K562 (cell line): ENCODE measurements around the gene FOXN1. TPM values are rescaled to one million over a fixed set of nuclear protein-coding genes. Genes with fewer than 3 reads are reported as not detected.
A peak's percentile ranks its signal among the peaks of the same experiment; 100 is the strongest.

Experiments
- ATAC-seq: fragments of 200-7000 bp; cut with Tn5 transposase; 3 replicates; pipeline ENCODE4 v1.9.1; 2020; ENCODE audit warnings: moderate library complexity
- BruUV-seq: library from RNA; stranded (reverse); fragments of 400-500 nt; replicated peaks from 2 replicates; lab custom pipeline; 2021; lab: Mats Ljungman, UMichigan
- CTCF ChIA-PET: fragments of 300-600 bp; formaldehyde crosslinking; extraction: SDS; loops from one replicate; lab custom pipeline; 2021; ENCODE audit warnings: low intra/inter-chr PET ratio; lab: Yijun Ruan, JAX
- POLR2A ChIA-PET: fragments of 300-600, 350-650 bp; sonication (Branson Sonifier 250); formaldehyde crosslinking; extraction: SDS; loops from one replicate; lab custom pipeline; 2021; ENCODE audit warnings: antibody characterized with exemption, inconsistent platforms; lab: Yijun Ruan, JAX
- DNase-seq, 4 experiments: peaks; one replicate each; pipeline versions ENCODE4 v3.0.0 to v3.0.0-alpha.2; 2011 to 2018; ENCODE audit warnings: low spot score in 3 of 4, mixed read lengths in 3 of 4; ENCODE audit errors: extremely low read depth in 1 of 4
- FAIRE-seq: peaks from 2 replicates; lab custom pipeline; 2011; peaks lifted over from hg19 to GRCh38; lab: Jason Lieb, UNC
- H2AFZ ChIP-seq: 2 replicates; pipeline ENCODE4 v1.6.0; 2011; ENCODE audit warnings: low read depth, low read length, control low read depth, inconsistent platforms
- H3K27ac ChIP-seq: fragments of 200-600 bp; 3 replicates; pipeline ENCODE4 v1.8.0; 2011; ENCODE audit warnings: low read depth, mild to moderate bottlenecking, control low read depth, inconsistent platforms, low read length, moderate library complexity, mixed read lengths; ENCODE audit errors: extremely low read depth
- H3K27me3 ChIP-seq, 2 experiments: fragments of 300-600 bp in 1 of 2; 2 replicates in 1 of 2; 3 replicates in 1 of 2; pipeline versions ENCODE4 v1.6.0 to v1.8.0; 2011; ENCODE audit warnings: inconsistent platforms in 2 of 2, low read length in 2 of 2, mild to moderate bottlenecking in 1 of 2, mixed read lengths in 1 of 2, moderate library complexity in 1 of 2; ENCODE audit not compliant: control insufficient read depth in 2 of 2, insufficient read depth in 2 of 2
- H3K36me3 ChIP-seq: fragments of 300-600 bp; 3 replicates; pipeline ENCODE4 v1.8.0; 2011; ENCODE audit warnings: mild to moderate bottlenecking, low read length, inconsistent platforms; ENCODE audit not compliant: control insufficient read depth, insufficient read depth
- H3K4me1 ChIP-seq, 2 experiments: fragments of 200-600 bp in 1 of 2; replicated peaks in 1 of 2; 2 replicates in 1 of 2; 3 replicates in 1 of 2; pipeline versions ENCODE4 v1.5.1 to v1.8.0; 2011; ENCODE audit warnings: inconsistent platforms in 2 of 2, low read length in 2 of 2, mild to moderate bottlenecking in 1 of 2, mixed read lengths in 1 of 2, moderate library complexity in 1 of 2; ENCODE audit not compliant: control insufficient read depth in 2 of 2, insufficient read depth in 2 of 2
- H3K4me2 ChIP-seq: 2 replicates; pipeline ENCODE4 v1.6.1; 2011; ENCODE audit warnings: low read length, control low read depth, inconsistent platforms, mixed read lengths; ENCODE audit not compliant: insufficient read depth
- H3K4me3 ChIP-seq: fragments of 200-600 bp; sonication (generic), shearing (Covaris generic); 2 replicates; pipeline ENCODE4 v1.5.1; 2016; ENCODE audit warnings: control low read depth, inconsistent platforms
- H3K79me2 ChIP-seq: fragments of 200-600 bp; 3 replicates; pipeline ENCODE4 v1.8.0; 2011; ENCODE audit warnings: low read length, inconsistent platforms; ENCODE audit not compliant: control insufficient read depth, insufficient read depth
- H3K9ac ChIP-seq, 2 experiments: 2 replicates each; pipeline versions ENCODE4 v1.6.0 to v1.6.1; 2011; ENCODE audit warnings: low read depth in 2 of 2, low read length in 2 of 2, control low read depth in 1 of 2, inconsistent platforms in 1 of 2, mild to moderate bottlenecking in 1 of 2, mixed read lengths in 1 of 2; ENCODE audit not compliant: insufficient read depth in 1 of 2
- H3K9me1 ChIP-seq: one replicate; pipeline ENCODE4 v1.6.0; 2011; ENCODE audit warnings: inconsistent platforms, mild to moderate bottlenecking, low read length, moderate library complexity; ENCODE audit not compliant: control insufficient read depth, insufficient read depth
- H3K9me3 ChIP-seq: replicated peaks from 2 replicates; pipeline ENCODE4 v1.5.1; 2011; ENCODE audit warnings: low read depth, low read length, inconsistent platforms; ENCODE audit not compliant: control insufficient read depth, insufficient read depth
- H4K20me1 ChIP-seq: replicated peaks from 2 replicates; pipeline ENCODE4 v1.6.1; 2011; ENCODE audit warnings: low read length, inconsistent platforms, mixed read lengths; ENCODE audit not compliant: control insufficient read depth, insufficient read depth
- ARID1B ChIP-seq: fragments of 450-650 bp; IDR thresholded peaks from 2 replicates; pipeline ENCODE4 v1.6.1; 2016; ENCODE audit warnings: antibody characterized with exemption, mild to moderate bottlenecking, inconsistent platforms
- BACH1 ChIP-seq: fragments of 200-800 bp; sonication (Bioruptor generic); IDR thresholded peaks from 2 replicates; pipeline ENCODE4 v1.6.1; 2016; ENCODE audit warnings: missing genetic modification characterization, missing compliant biosample characterization
- CBFA2T3 ChIP-seq: fragments of 450-650 bp; IDR thresholded peaks from 2 replicates; pipeline ENCODE4 v1.6.1; 2017
- CBX1 ChIP-seq: sonication (generic); IDR thresholded peaks from 2 replicates; pipeline ENCODE4 v1.6.1; 2016; ENCODE audit warnings: antibody characterized with exemption, low read depth, mild to moderate bottlenecking
- CTBP1 ChIP-seq: fragments of 450-650 bp; IDR thresholded peaks from 2 replicates; pipeline ENCODE4 v1.6.1; 2016; ENCODE audit warnings: borderline replicate concordance
- CTCFL ChIP-seq: IDR thresholded peaks from 2 replicates; pipeline ENCODE4 v1.6.1; 2011; ENCODE audit warnings: borderline replicate concordance, low read depth, mild to moderate bottlenecking, moderate library complexity, low read length; ENCODE audit not compliant: insufficient read depth, poor library complexity, severe bottlenecking
- FOXM1 ChIP-seq, 2 experiments: fragments of 450-650 bp in 1 of 2; sonication (generic) in 1 of 2; formaldehyde crosslinking in 1 of 2; IDR thresholded peaks; 2 replicates each; pipeline versions ENCODE4 v1.6.1 to v1.9.0; 2017 to 2022; ENCODE audit warnings: low read depth in 2 of 2, mild to moderate bottlenecking in 2 of 2, missing genetic modification reagents in 1 of 2, moderate library complexity in 1 of 2
- HDAC2 ChIP-seq: fragments of 450-650 bp; IDR thresholded peaks from 2 replicates; pipeline ENCODE4 v1.6.1; 2016; ENCODE audit warnings: mild to moderate bottlenecking
- KDM1A ChIP-seq, 2 experiments: fragments of 450-650 bp; IDR thresholded peaks; 2 replicates each; pipeline ENCODE4 v1.6.1; 2016; ENCODE audit warnings: mild to moderate bottlenecking in 2 of 2
- MCM2 ChIP-seq: fragments of 450-650 bp; IDR thresholded peaks from 2 replicates; pipeline ENCODE4 v1.6.1; 2017; ENCODE audit warnings: low read depth, mild to moderate bottlenecking
- MEF2D ChIP-seq: conservative IDR thresholded peaks from 2 replicates; pipeline ENCODE4 v1.6.1; 2016; ENCODE audit warnings: low read depth, missing genetic modification characterization, missing compliant biosample characterization
- NR2C1 ChIP-seq, 2 experiments: fragments of 450-650 bp; IDR thresholded peaks; 2 replicates each; pipeline ENCODE4 v1.6.1; 2017; ENCODE audit warnings: mild to moderate bottlenecking in 2 of 2, antibody characterized with exemption in 1 of 2, inconsistent platforms in 1 of 2, missing compliant biosample characterization in 1 of 2, missing genetic modification characterization in 1 of 2
- NR2C2 ChIP-seq, 2 experiments: fragments of 200-800 bp in 1 of 2; sonication (Bioruptor generic) in 1 of 2; sonication (generic) in 1 of 2; formaldehyde crosslinking in 1 of 2; IDR thresholded peaks; 2 replicates each; pipeline versions ENCODE4 v1.6.1 to v1.8.0; 2016 to 2022; ENCODE audit warnings: mild to moderate bottlenecking in 1 of 2, missing compliant biosample characterization in 1 of 2, missing genetic modification characterization in 1 of 2, missing genetic modification reagents in 1 of 2
- RCOR1 ChIP-seq, 2 experiments: IDR thresholded peaks; 2 replicates each; pipeline ENCODE4 v1.6.1; 2012; ENCODE audit warnings: low read depth in 2 of 2, low read length in 2 of 2, borderline replicate concordance in 1 of 2, improper control_type of control experiment in 1 of 2
- SMAD3 ChIP-seq: fragments of 450-650 bp; formaldehyde crosslinking; conservative IDR thresholded peaks from 2 replicates; pipeline ENCODE4 v1.4.0; 2020; ENCODE audit warnings: mild to moderate bottlenecking
- SMARCA4 ChIP-seq: fragments of 450-650 bp; IDR thresholded peaks from 2 replicates; pipeline ENCODE4 v1.6.1; 2016
- SMARCC2 ChIP-seq: fragments of 450-650 bp; IDR thresholded peaks from 2 replicates; pipeline ENCODE4 v1.6.1; 2017; ENCODE audit warnings: antibody characterized with exemption, moderate library complexity, mild to moderate bottlenecking, low read depth
- ZNF253 ChIP-seq: fragments of 250-450 bp; sonication (Bioruptor Pico); conservative IDR thresholded peaks from 2 replicates; pipeline ENCODE4 v1.6.1; 2021; ENCODE audit warnings: mild to moderate bottlenecking
- ZNF740 ChIP-seq, 3 experiments: fragments of 200-800 bp in 1 of 3; sonication (Bioruptor generic) in 1 of 3; sonication (generic) in 1 of 3; formaldehyde crosslinking in 1 of 3; IDR thresholded peaks; 2 replicates each; pipeline versions ENCODE4 v1.6.1 to v1.8.0; 2016 to 2022; ENCODE audit warnings: mild to moderate bottlenecking in 2 of 3, missing compliant biosample characterization in 2 of 3, missing genetic modification characterization in 2 of 3, missing genetic modification reagents in 1 of 3
- WGBS: fragments of 100-300 bp; shearing (Covaris generic); methylation state at CpG from one replicate; pipeline ENCODE4 v1.1.6; 2016; ENCODE audit warnings: low coverage, mixed read lengths; ENCODE audit not compliant: insufficient coverage; ENCODE audit errors: missing lambda C conversion rate; 5-methylcytosine and 5-hydroxymethylcytosine counted together
- in situ Hi-C: fragments of 300-500 bp; cut with MboI; formaldehyde crosslinking; loops from 4 replicates; pipeline ENCODE4 v1.15.0; 2018; ENCODE audit warnings: inconsistent platforms, mixed read lengths
- intact Hi-C: fragments of 100-400 bp; cut with micrococcal nuclease; formaldehyde crosslinking; loops from 2 replicates; pipeline ENCODE4 v1.14.2; 2022
- polyA plus RNA-seq, 8 experiments: library from polyadenylated mRNA; depleted of rRNA in 4 of 8; stranded (reverse) in 5 of 8; unstranded in 3 of 8; fragments of >200 nt; fragmentation: Nextera tagmentation in 2 of 8; fragmentation: Illumina TruSeq in 1 of 8; extraction: Ambion mirVana in 2 of 8; extraction: Trizol in 1 of 8; gene quantifications; 2 replicates each; pipeline versions ENCODE4 v1.2.1 to v1.2.3, GENCODE V29; 2011 to 2014; ENCODE audit warnings: inconsistent platforms in 1 of 8, missing spikeins in 1 of 8
- total RNA-seq, 7 experiments: library from RNA; depleted of rRNA in 6 of 7; stranded (reverse); fragments of >200 nt in 6 of 7; fragmentation: Illumina TruSeq in 2 of 7; extraction: Trizol in 2 of 7; gene quantifications; 2 replicates each; pipeline versions ENCODE4 v1.2.1 to v1.2.3, GENCODE V29; 2011 to 2021; ENCODE audit warnings: low replicate concordance in 1 of 7

FOXN1 gene
- total and polyA plus RNA-seq, 9 of the 15 experiments (the other 6 are each of a cell fraction or from before 2014, with no cell fraction given): not detected

GRCh38 chr17:28511858-28512461 lies 5.8 kb downstream of the FOXN1 start:
- FAIRE-seq: peak; percentile 79
- POLR2A ChIA-PET: interaction anchor here (0.6 to 2.0 kb wide), 4 partner anchors 9 to 130 kb away, joined by 3 to 7 read pairs (median 3); no protein-coding TSS in a partner anchor
- 5% methylated on average over 3 of the region's 3 CpGs for WGBS
- H3K9ac ChIP-seq: no peak overlapping the region
- no peak overlapping the region for H3K4me3 ChIP-seq
- no peak overlapping the region for H3K27ac ChIP-seq
- peak; percentile 80 for ATAC-seq
- no peaks in the 10 kb centered on the region for H3K36me3 ChIP-seq
- H3K4me2 ChIP-seq: no peak overlapping the region
- no peaks in the 10 kb centered on the region; the same call in 1 of the 2 replicates for H3K9me3 ChIP-seq
- no peak overlapping the region for H2AFZ ChIP-seq
- peaks cover 18 to 59% of the 10 kb centered on the region in 2 experiments for H3K27me3 ChIP-seq
- H4K20me1 ChIP-seq: peaks cover 13% of the 10 kb centered on the region
- H3K4me1 ChIP-seq: peaks cover 0 to 17% of the 10 kb centered on the region in 2 experiments; a peak in 2 of 5 replicates
- no peaks in the 10 kb centered on the region for H3K9me1 ChIP-seq
- no TSS peak for BruUV-seq
- CTCF ChIA-PET: no interaction called here
- DNase-seq: peak in 3 of 4 experiments; percentile 39 to 47 (median 47)
- H3K79me2 ChIP-seq: no peaks in the 10 kb centered on the region
- intact Hi-C loops: loop anchor here (5.0 kb wide), 1 partner anchor 35 kb away; no protein-coding TSS in a partner anchor
- in situ Hi-C loops: no loop called here
- peak; percentile 45; the same call in 1 of the 2 replicates for TF ChIP-seq ARID1B
- no peak for TF ChIP-seq NR2C2 (CRISPR knock-in tag; IDR thresholded peaks at IDR 0.05)
- TF ChIP-seq NR2C2 (tag; IDR thresholded peaks at IDR 0.05): peak; percentile 53
- TF ChIP-seq CBX1: no peak
- peak; percentile 28; the same call in 1 of the 2 replicates for TF ChIP-seq NR2C1 (IDR thresholded peaks at IDR 0.05)
- no peak for TF ChIP-seq NR2C1 (tag; IDR thresholded peaks at IDR 0.05)
- TF ChIP-seq MCM2: no peak
- no peak for TF ChIP-seq FOXM1 (IDR thresholded peaks at IDR 0.05; ENCODE audit: low read depth)
- no peak for TF ChIP-seq FOXM1 (CRISPR knock-in tag; IDR thresholded peaks at IDR 0.05; ENCODE audit: low read depth)
- TF ChIP-seq SMARCC2: peak; percentile 65; the same call in 1 of the 2 replicates
- 0 out of 2 replicates have a peak, but pooled peaks have one; percentile 25 for TF ChIP-seq HDAC2
- peak; percentile 94 for TF ChIP-seq CTCFL
- peak; percentile 28; the same call in 1 of the 2 replicates for TF ChIP-seq CTBP1
- TF ChIP-seq RCOR1 (IDR thresholded peaks at IDR 0.05; ENCODE audit: borderline replicate concordance in 1 of 2, low read depth in 2 of 2, low read length in 2 of 2): peak; percentile 50 to 76; a peak in 1 of 4 replicates
- TF ChIP-seq CBFA2T3: peak; percentile 51
- TF ChIP-seq ZNF253: no peak
- TF ChIP-seq SMARCA4: peak; percentile 72
- TF ChIP-seq KDM1A (IDR thresholded peaks at IDR 0.05): peak; percentile 42 to 68; a peak in 3 of 4 replicates
- no peak for TF ChIP-seq BACH1 (tag)
- TF ChIP-seq MEF2D: no peak
- no peak for TF ChIP-seq SMAD3 (CRISPR knock-in tag)
- no peak for TF ChIP-seq ZNF740 (CRISPR knock-in tag; IDR thresholded peaks at IDR 0.05)
- no peak for TF ChIP-seq ZNF740 (tag; IDR thresholded peaks at IDR 0.05)
